Iris pigment epithelial cell (primary cell): ENCODE results near the gene GCN1.
A peak's percentile ranks its signal among the peaks of the same experiment; 100 is the strongest.

Source experiments
- DNase-seq: peaks from one replicate; pipeline ENCODE4 v3.0.0-alpha.2; 2011; ENCODE audit warnings: low read depth

GCN1 gene

DNA sequence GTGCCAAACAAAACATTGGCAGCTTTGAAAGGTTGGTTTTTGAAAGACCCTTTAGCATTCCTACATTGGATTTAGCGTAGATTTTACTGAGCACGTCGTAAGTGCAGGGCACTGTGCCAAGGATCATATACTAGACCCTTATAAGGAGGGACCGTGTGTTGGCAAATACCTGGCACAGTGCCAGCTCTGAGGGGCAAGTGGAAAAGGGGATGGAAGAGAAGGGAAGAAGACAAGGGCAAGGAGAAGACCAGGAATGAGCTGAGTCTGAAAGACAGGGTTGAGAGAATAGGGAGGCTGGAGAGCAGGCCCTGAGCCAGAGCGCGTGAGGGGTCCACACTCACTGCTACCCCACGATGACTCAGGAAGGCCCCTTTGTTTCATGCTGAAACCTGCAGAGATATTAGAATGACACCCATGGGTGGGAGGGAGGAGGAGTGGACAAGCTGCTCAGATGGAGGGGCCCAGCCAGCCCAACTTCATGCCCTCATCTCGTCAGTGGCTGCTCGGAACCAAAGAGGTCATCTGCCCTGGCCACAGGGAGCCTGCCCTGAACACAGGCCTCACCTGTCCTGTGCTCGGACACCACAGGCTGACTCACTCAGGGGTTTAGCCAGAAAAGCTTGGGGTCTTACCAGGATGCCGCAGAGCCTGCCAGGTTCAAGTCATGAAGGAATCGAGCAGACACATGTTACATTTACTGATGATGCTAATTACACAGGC lies 103.0 kb downstream of the GCN1 start:
- no peak for DNase-seq

DNA sequence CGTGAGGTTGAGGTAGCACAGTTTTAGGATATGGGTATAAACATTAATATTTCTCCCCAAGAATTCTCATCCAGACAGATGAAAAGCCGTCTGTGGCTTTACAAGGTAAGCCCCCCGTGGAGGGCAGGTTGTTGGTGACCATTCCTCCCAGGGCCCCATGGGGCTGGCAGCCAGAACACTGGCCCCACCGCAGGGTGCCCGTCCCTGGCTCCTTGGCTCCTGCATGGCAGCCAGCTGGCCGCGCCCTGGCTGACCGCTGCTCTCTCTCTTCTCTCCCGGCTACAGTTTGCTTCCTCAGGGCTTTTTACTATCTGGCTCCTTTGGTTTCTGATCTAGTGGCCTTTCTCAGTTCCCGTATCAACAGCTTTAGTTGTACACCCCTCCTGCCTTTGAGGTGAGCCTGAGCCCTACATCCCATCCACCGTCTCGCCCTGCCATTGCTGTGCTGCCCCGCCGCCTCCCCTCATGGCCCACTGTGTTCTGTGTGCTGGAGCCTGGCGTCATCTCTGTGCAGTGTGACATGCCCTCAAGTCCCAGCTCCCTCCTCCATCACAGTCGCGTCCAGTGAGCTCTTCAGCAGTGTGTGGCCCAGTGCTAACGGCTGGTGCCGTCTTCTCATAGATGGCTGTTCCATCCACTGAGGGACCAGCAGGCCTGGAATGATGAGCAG lies 103.8 kb downstream of the GCN1 start:
- DNase-seq = no peak

DNA sequence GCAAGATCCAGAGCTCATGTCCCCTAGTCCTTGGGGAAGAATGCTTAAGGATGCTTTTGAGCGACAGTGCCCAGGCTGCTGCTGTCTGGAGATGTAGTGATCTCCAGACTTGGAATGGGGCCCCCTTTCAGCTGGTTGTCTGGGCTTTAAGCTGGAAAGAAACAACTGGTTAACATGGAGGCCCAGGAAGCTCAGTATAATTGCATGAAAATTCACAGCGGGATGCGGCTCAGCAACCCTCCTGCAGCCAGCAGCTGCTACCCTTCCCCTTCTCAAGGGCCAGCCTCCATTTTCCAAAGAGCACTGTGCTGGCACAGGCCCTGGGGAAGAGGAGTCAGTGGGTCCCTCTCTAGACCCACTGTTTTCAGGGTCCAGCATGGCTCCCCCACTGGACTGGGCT lies 104.3 kb downstream of the GCN1 start:
- no peak for DNase-seq

DNA sequence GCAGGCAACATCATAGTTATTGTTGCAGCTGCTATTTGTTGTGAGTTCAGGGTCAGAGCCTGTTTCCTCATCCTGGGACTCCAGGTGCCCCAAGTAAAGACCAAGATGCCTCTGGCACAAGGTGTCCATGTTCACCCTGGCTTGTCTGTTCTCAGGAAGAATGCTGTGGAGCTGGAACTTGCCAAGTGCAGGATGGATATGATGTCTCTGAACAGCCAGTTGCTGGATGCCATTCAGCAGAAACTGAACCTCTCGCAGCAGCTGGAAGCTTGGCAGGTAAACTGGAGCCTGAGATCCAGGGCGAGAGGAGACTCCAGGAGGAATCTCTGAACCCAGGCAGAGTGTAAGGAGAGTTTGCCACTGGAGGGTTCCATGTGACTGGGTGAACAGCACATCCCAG lies 104.7 kb downstream of the GCN1 start:
- no peak for DNase-seq

DNA sequence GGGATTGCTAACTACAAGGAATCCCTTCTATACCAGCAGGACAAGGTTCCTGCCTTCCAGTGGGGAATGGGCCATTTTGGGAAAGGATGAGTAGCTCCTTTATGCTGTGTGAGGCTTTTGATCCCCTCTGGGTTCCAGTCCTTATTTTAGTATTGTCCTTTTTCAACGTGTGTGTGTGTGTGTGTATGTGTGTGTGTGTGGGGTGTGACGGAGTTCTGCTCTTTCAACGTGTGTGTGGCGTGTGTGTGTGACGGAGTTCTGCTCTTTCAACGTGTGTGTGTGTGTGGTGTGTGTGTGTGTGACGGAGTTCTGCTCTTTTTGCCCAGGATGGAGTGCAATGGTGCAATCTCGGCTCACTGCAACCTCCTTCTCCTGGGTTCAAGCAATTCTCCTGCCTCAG lies 105.4 kb downstream of the GCN1 start:
- DNase-seq = no peak

DNA sequence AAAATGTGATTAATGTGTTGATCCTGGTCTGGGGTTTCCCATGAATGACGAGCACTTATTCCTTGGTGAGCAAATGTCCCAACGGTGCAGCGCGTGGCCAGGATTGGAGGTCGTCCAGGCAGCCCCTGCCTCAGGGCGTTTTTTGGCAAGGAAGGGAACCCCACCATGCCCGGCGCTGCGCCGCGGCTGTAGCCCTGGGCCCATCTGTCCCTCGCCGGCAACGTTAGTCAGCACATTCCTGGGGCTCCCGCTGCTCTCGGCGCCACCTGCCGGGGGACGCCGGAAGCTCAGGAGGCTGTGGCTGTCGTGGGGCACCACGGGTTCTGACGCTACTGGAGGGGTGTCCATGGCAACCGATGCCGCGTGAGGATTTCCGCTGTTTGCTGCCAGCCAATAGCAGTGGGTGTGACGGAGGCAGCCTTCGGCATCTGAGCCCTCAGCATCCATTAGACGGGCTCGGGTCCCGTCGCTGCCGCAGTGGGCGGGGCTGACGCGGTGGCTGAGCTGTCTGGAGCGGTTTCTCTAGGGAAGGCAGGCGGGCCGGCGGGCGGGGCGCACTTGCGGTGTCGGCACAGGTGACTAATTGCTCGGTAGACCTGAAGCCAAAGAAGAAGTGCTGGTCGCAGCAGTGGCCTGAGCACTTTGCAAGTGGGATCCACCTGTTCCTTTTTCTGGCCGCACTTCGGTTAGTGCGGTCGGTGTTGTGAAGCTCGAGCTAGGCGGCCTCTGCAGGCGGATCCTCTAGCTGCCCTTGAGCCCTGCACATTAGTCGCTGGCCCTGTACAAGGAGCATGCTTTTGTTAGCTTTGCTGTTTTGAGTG lies 107.5 kb downstream of the GCN1 start:
- peak; percentile 99 for DNase-seq

DNA sequence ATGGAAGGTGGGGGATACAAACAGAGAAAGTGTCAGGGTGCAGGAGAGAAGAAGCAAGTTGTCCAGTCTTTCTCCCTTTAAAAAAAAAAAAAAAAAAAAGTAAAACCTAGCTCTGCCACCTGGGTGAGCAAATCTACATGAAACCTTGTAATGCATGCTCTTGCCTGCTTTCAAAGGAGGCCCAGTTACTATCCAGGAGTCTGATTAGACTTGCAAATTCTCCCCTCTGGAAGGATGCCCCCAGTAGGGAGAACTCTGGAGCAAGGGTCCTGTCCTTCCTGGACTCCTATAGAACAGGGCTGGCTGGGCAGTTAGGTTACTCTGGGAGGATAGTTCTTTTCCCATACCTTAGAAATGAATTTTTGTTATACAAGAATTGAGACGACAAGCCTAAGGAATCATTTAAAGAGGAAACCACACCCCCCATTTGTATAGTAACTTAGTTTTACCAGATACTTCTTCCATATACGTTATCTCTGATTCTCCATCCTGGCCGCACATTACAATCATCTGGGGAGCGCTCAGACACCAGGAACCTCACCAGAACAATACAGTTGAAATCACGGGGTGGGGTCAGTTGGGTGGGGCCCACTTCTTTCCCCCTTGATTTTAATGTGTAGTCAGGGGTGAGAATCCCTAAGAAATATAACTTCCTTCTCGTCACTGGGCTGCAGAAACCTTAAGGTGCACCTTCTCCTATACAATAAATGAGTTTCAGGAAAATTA lies 108.4 kb downstream of the GCN1 start:
- DNase-seq = no peak

DNA sequence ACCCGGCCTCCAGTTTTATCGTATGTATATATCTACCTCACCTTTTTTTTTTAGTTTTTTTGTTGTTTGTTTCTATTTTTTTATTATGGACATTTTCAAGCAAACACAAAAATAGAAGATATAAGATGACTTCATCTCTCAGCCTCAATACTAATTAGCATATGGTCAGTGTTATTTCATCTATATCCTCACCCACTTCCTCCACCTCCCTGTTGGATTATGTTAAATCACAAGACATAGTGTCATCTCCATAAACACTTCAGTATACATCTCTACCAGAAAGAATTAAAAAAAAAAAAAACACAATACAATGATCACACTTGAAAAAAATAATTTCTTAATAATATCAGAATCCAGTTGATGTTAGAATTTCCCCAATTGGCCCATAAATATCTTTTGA lies 112.9 kb downstream of the GCN1 start:
- DNase-seq = no peak

DNA sequence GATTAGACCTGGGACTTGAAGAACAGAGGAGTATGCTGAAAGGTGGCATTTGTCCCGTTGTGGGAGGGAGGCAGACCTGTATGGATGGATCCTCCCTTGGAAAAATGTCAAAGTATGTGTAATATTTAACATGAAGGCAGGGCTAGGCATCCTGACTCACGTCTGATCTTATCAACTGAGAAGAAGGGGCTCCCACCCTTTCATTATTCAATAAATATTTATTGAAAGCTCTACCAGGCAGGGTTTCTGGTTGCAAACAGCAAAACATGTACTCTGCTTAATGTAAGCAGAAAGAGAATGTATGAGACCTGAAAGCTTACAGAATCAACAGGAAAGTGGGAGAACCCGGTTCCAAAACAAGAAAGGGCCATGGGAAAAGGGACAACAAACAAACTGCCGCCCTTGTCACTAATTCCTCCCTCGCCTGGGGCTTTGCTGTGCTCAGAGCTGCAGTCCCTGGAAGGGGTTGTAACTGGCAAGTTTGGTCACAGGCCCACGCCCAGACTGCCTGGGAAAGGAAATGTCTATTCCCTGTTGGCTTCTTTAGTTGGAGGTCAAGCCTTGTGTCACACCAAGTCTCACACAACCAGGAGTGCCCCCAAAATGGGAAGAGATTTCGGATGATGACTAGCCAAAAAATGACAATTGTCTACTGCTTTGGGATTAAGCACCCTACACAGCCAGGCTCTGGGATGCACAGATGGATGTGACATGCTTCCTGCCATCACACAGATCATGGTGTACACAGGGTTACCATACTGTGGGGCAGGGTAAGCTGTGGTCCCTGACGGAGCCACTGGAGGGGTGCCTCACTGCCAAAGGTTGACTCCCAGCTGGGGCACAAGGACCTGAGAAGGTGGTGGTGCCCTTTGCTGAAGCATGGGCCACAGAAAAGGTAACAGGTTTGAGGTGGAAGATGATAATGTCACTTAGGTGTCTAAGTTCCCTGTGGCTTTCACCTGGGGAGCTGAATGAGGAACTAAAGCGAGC lies 114.8 kb downstream of the GCN1 start:
- peak; percentile 23 for DNase-seq

DNA sequence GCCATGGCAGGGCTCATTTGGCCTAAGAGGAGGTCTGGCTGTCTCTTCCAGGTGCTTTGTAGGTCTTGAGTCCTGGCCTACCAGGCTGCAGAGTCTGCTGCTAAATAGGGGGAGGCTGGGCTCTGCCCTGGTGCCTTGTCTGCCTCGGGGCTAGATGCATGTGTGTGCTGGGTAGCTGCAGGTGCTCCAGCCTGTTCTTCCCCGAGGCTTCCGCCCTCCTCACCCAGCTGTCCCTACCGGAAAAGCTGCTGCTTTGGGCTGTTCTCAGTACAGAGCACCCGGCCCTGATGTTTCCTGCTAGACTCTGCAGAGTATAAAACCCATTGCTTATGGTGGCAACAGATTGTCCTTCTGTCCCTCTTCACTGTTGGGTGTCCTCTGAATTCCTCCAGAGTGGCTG lies 115.6 kb downstream of the GCN1 start:
- no peak for DNase-seq

DNA sequence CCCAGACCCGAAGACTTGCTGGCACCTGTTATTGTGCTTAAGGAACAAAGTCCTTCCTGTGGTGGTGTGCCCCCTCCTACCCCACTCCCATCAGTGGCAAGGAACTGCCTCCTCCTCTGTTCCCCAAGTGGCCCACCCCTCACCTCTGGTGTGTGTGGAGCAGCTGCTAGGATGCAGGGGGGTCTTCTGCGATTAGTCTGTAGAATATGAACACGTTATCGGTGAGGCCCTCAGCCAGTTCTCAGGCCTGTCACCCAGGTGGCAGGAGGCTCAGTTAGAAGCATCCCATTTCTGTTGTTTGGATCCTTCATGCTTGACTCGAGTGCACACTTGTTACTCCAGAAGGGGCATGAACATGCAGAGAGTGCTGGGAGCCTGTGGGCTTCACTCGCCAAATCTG lies 117.3 kb downstream of the GCN1 start:
- no peak for DNase-seq
